GM10248 (cell line): ENCODE measurements around the gene SMAD7.

ENCODE experiments used
- CTCF ChIA-PET: fragments of 300-600 bp; sonication (Branson Sonifier 250); formaldehyde crosslinking; extraction: SDS; loops from one replicate; lab custom pipeline; 2021; ENCODE audit warnings: antibody characterized with exemption; lab: Yijun Ruan, JAX
- POLR2A ChIA-PET: fragments of 350-650 bp; sonication (Branson Sonifier 250); formaldehyde crosslinking; extraction: SDS; loops from one replicate; lab custom pipeline; 2020; ENCODE audit warnings: antibody characterized with exemption; lab: Yijun Ruan, JAX
- DNase-seq: peaks from one replicate; pipeline ENCODE4 v3.0.0; 2012; ENCODE audit errors: extremely low spot score
- CTCF ChIP-seq: IDR thresholded peaks from 2 replicates; pipeline ENCODE4 v1.5.1; 2012; ENCODE audit warnings: mild to moderate bottlenecking, low read depth; ENCODE audit errors: extremely low read depth, missing control alignments, control extremely low read depth

SMAD7 gene

GRCh38 chr18:48899558-48900174, 51.1 kb downstream of the SMAD7 start:
- TF ChIP-seq CTCF: no peak
- POLR2A ChIA-PET: no interaction called here
- CTCF ChIA-PET: no interaction called here
- DNase-seq: no peak

- TF ChIP-seq CTCF: no peak
- POLR2A ChIA-PET: no interaction called here
- DNase-seq: no peak
- CTCF ChIA-PET: no interaction called here
These were observed 52.2 kb downstream of the SMAD7 start for GRCh38 chr18:48898521-48898920.

GRCh38 chr18:48897531-48897930, 53.2 kb downstream of the SMAD7 start:
- POLR2A ChIA-PET: no interaction called here
- CTCF ChIA-PET: interaction anchor here (1.1 to 1.2 kb wide), 2 partner anchors 37 to 145 kb away, joined by 3 read pairs; no protein-coding TSS in a partner anchor
- no peak for DNase-seq
- no peak for TF ChIP-seq CTCF

- POLR2A ChIA-PET: no interaction called here
- TF ChIP-seq CTCF: peak; percentile 39
- CTCF ChIA-PET: interaction anchor here (1.1 to 1.2 kb wide), 2 partner anchors 37 to 146 kb away, joined by 3 read pairs; no protein-coding TSS in a partner anchor
- peak; percentile 73 for DNase-seq
These were observed 53.8 kb downstream of the SMAD7 start for GRCh38 chr18:48896875-48897511.

- TF ChIP-seq CTCF: no peak
- ChIA-PET POLR2A (no interaction called here), CTCF (interaction anchor here (1.2 kb wide), 1 partner anchor 36 kb away, joined by 3 read pairs; no protein-coding TSS in a partner anchor)
- DNase-seq: no peak
These were observed 54.4 kb downstream of the SMAD7 start for GRCh38 chr18:48896326-48896874.

- POLR2A ChIA-PET: no interaction called here
- TF ChIP-seq CTCF: no peak
- no peak for DNase-seq
- CTCF ChIA-PET: interaction anchor here (1.0 kb wide), 1 partner anchor 117 kb away, joined by 3 read pairs; no protein-coding TSS in a partner anchor
These were observed 55.9 kb downstream of the SMAD7 start for GRCh38 chr18:48894799-48895346.
